Astrocyte (in vitro differentiated cells and primary cell): ENCODE measurements around the gene CYP27A1.
"Not testable (repeated sequence)": the region's sequence is repeated elsewhere in the genome, so short reads cannot be mapped to it uniquely, and the experiment has no call there.

ENCODE experiments used
- EZH2 ChIP-seq: IDR thresholded peaks from 2 replicates; pipeline ENCODE4 v1.6.1; 2012; ENCODE audit warnings: mild to moderate bottlenecking, low read length, inconsistent platforms; ENCODE audit not compliant: insufficient read depth
- TF ChIP-seq, protein P1 (sequence below): IDR thresholded peaks from 2 replicates; pipeline ENCODE4 v1.5.1; 2011; ENCODE audit warnings: low read depth, mild to moderate bottlenecking, inconsistent platforms, low read length, moderate library complexity; ENCODE audit not compliant: insufficient read depth

DNA sequence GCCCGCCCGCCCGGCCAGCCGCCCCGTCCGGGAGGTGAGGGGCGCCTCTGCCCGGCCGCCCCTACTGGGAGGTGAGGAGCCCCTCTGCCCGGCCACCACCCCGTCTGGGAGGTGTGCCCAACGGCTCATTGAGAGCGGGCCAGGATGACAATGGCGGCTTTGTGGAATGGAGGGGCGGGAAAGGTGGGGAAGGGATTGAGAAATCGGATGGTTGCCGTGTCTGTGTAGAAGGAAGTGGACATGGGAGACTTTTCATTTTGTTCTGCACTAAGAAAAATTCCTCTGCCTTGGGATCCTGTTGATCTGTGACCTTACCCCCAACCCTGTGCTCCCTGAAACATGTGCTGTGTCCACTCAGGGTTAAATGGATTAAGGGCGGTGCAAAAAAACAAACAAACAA, 65.0 kb downstream of the CYP27A1 start:
- TF ChIP-seq, protein P1, sequence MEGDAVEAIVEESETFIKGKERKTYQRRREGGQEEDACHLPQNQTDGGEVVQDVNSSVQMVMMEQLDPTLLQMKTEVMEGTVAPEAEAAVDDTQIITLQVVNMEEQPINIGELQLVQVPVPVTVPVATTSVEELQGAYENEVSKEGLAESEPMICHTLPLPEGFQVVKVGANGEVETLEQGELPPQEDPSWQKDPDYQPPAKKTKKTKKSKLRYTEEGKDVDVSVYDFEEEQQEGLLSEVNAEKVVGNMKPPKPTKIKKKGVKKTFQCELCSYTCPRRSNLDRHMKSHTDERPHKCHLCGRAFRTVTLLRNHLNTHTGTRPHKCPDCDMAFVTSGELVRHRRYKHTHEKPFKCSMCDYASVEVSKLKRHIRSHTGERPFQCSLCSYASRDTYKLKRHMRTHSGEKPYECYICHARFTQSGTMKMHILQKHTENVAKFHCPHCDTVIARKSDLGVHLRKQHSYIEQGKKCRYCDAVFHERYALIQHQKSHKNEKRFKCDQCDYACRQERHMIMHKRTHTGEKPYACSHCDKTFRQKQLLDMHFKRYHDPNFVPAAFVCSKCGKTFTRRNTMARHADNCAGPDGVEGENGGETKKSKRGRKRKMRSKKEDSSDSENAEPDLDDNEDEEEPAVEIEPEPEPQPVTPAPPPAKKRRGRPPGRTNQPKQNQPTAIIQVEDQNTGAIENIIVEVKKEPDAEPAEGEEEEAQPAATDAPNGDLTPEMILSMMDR, result not testable (repeated sequence)
- TF ChIP-seq EZH2, result not testable (repeated sequence)
